ENCODE measurements around the gene HAPLN2.
A peak's percentile ranks its signal among the peaks of the same experiment; 100 is the strongest.

HAPLN2 gene

GRCh38 chr1:156646738-156647211 lies 27.6 kb downstream of the HAPLN2 start:
- no peak for DNase-seq

GRCh38 chr1:156647351-156647750 lies 28.1 kb downstream of the HAPLN2 start:
- no peak for DNase-seq

GRCh38 chr1:156648496-156648895 lies 29.3 kb downstream of the HAPLN2 start:
- no peak for DNase-seq

- DNase-seq = no peak
Observed at GRCh38 chr1:156648951-156649350, 29.7 kb downstream of the HAPLN2 start.

GRCh38 chr1:156652131-156652991 lies 33.1 kb downstream of the HAPLN2 start:
- DNase-seq = no peak

- no peak for DNase-seq
Observed at GRCh38 chr1:156652992-156653355, 33.8 kb downstream of the HAPLN2 start.

GRCh38 chr1:156654700-156655099 lies 35.5 kb downstream of the HAPLN2 start:
- no peak for DNase-seq

- DNase-seq = no peak
Observed at GRCh38 chr1:156655151-156655903, 36.1 kb downstream of the HAPLN2 start.

GRCh38 chr1:156655904-156656516 lies 36.8 kb downstream of the HAPLN2 start:
- DNase-seq = no peak

- peak; percentile 77 for DNase-seq
Observed at GRCh38 chr1:156656806-156657740, 37.9 kb downstream of the HAPLN2 start.

- no peak for DNase-seq
Observed at GRCh38 chr1:156657741-156658319, 38.6 kb downstream of the HAPLN2 start.

- no peak for DNase-seq
Observed at GRCh38 chr1:156658496-156658895, 39.3 kb downstream of the HAPLN2 start.

GRCh38 chr1:156658945-156659574 lies 39.8 kb downstream of the HAPLN2 start:
- no peak for DNase-seq

- no peak for DNase-seq
Observed at GRCh38 chr1:156659661-156659987, 40.4 kb downstream of the HAPLN2 start.

GRCh38 chr1:156659988-156660751 lies 41.0 kb downstream of the HAPLN2 start:
- DNase-seq = peak; percentile 91

GRCh38 chr1:156660752-156661112 lies 41.5 kb downstream of the HAPLN2 start:
- no peak for DNase-seq

GRCh38 chr1:156662005-156662799 lies 43.0 kb downstream of the HAPLN2 start:
- no peak for DNase-seq

GRCh38 chr1:156662800-156663055 lies 43.5 kb downstream of the HAPLN2 start:
- DNase-seq = no peak

GRCh38 chr1:156663178-156663577 lies 44.0 kb downstream of the HAPLN2 start:
- DNase-seq = no peak

GRCh38 chr1:156664046-156664766 lies 45.0 kb downstream of the HAPLN2 start:
- DNase-seq = no peak
